ENCODE data around the gene MXD3.

MXD3 gene

GRCh38 chr5:177316005-177316404 lies 4.3 kb upstream of the MXD3 start:
- Histone ChIP-seq H3K9ac (no peak overlapping the region), H3K4me2 (no peak overlapping the region), H4K20me1 (ENCODE audit: insufficient read depth) (no peaks in the 10 kb centered on the region), H3K36me3 (ENCODE audit: insufficient read depth) (no peaks in the 10 kb centered on the region), H3K27ac (no peak overlapping the region), H3K4me1 (ENCODE audit: low read depth, poor library complexity, severe bottlenecking) (peaks cover 4% of the 10 kb centered on the region), H3K27me3 (ENCODE audit: insufficient read depth, low read depth) (no peaks in the 10 kb centered on the region), H3K79me2 (ENCODE audit: insufficient read depth, low read depth) (no peaks in the 10 kb centered on the region), H3K4me3 (IDR thresholded peaks at IDR 0.05; ENCODE audit: insufficient read depth, low read depth, low read length) (no peak overlapping the region), H2AFZ (ENCODE audit: low read depth) (no peak overlapping the region)
- TF ChIP-seq CTCF (conservative IDR thresholded peaks at IDR 0.05; ENCODE audit: low read depth, low read length): no peak

GRCh38 chr5:177315411-177315810 lies 3.7 kb upstream of the MXD3 start:
- H3K4me3 ChIP-seq (IDR thresholded peaks at IDR 0.05; ENCODE audit: insufficient read depth, low read depth, low read length): no peak overlapping the region
- TF ChIP-seq CTCF (conservative IDR thresholded peaks at IDR 0.05; ENCODE audit: low read depth, low read length): no peak
- no peak overlapping the region for H3K4me2 ChIP-seq
- H4K20me1 ChIP-seq (ENCODE audit: insufficient read depth): no peaks in the 10 kb centered on the region
- H3K36me3 ChIP-seq (ENCODE audit: insufficient read depth): no peaks in the 10 kb centered on the region
- H3K27me3 ChIP-seq (ENCODE audit: insufficient read depth, low read depth): no peaks in the 10 kb centered on the region
- no peak overlapping the region for H3K27ac ChIP-seq
- peaks cover 8% of the 10 kb centered on the region for H3K4me1 ChIP-seq (ENCODE audit: low read depth, poor library complexity, severe bottlenecking)
- H3K9ac ChIP-seq: no peak overlapping the region
- no peaks in the 10 kb centered on the region for H3K79me2 ChIP-seq (ENCODE audit: insufficient read depth, low read depth)
- H2AFZ ChIP-seq (ENCODE audit: low read depth): no peak overlapping the region

- Histone ChIP-seq H3K9ac (no peak overlapping the region), H3K4me1 (ENCODE audit: low read depth, poor library complexity, severe bottlenecking) (peaks cover 14% of the 10 kb centered on the region), H2AFZ (ENCODE audit: low read depth) (no peak overlapping the region), H3K4me2 (no peak overlapping the region), H4K20me1 (ENCODE audit: insufficient read depth) (no peaks in the 10 kb centered on the region), H3K79me2 (ENCODE audit: insufficient read depth, low read depth) (no peaks in the 10 kb centered on the region), H3K4me3 (IDR thresholded peaks at IDR 0.05; ENCODE audit: insufficient read depth, low read depth, low read length) (no peak overlapping the region), H3K27me3 (ENCODE audit: insufficient read depth, low read depth) (no peaks in the 10 kb centered on the region), H3K27ac (no peak overlapping the region), H3K36me3 (ENCODE audit: insufficient read depth) (no peaks in the 10 kb centered on the region)
- no peak for TF ChIP-seq CTCF (conservative IDR thresholded peaks at IDR 0.05; ENCODE audit: low read depth, low read length)
Measured at GRCh38 chr5:177314376-177315342, 3.0 kb upstream of the MXD3 start.

- Histone ChIP-seq H3K27ac (no peak overlapping the region), H3K79me2 (ENCODE audit: insufficient read depth, low read depth) (no peaks in the 10 kb centered on the region), H3K36me3 (ENCODE audit: insufficient read depth) (no peaks in the 10 kb centered on the region), H4K20me1 (ENCODE audit: insufficient read depth) (no peaks in the 10 kb centered on the region), H3K4me3 (IDR thresholded peaks at IDR 0.05; ENCODE audit: insufficient read depth, low read depth, low read length) (no peak overlapping the region), H3K4me1 (ENCODE audit: low read depth, poor library complexity, severe bottlenecking) (peaks cover 17% of the 10 kb centered on the region), H3K4me2 (no peak overlapping the region), H3K9ac (no peak overlapping the region), H3K27me3 (ENCODE audit: insufficient read depth, low read depth) (no peaks in the 10 kb centered on the region), H2AFZ (ENCODE audit: low read depth) (no peak overlapping the region)
- TF ChIP-seq CTCF (conservative IDR thresholded peaks at IDR 0.05; ENCODE audit: low read depth, low read length): no peak
Measured at GRCh38 chr5:177313561-177314259, 2.0 kb upstream of the MXD3 start.

Measured in KMS-11 (cell line).